Effector memory CD4-positive, alpha-beta T cell (primary cell): Measurements from ENCODE around the gene AAK1.
"Not testable (repeated sequence)": the region's sequence is repeated elsewhere in the genome, so short reads cannot be mapped to it uniquely, and the experiment has no call there.

Experiments
- DNase-seq, 3 donors: peaks; one replicate each; pipeline ENCODE4 v3.0.0-alpha.2; 2020
- H3K27ac ChIP-seq: 2 replicates; pipeline ENCODE4 v1.7.0; 2013; ENCODE audit warnings: mild to moderate bottlenecking, low read length, moderate library complexity; ENCODE audit not compliant: insufficient read depth, poor library complexity, severe bottlenecking
- H3K27me3 ChIP-seq: replicated peaks from 2 replicates; pipeline ENCODE4 v1.7.0; 2013; ENCODE audit warnings: mild to moderate bottlenecking, low read length; ENCODE audit not compliant: insufficient read depth, control insufficient read depth, poor library complexity, severe bottlenecking
- H3K36me3 ChIP-seq: 2 replicates; pipeline ENCODE4 v1.7.0; 2013; ENCODE audit warnings: mild to moderate bottlenecking, low read length, moderate library complexity; ENCODE audit not compliant: control insufficient read depth, insufficient read depth
- H3K4me1 ChIP-seq: 2 replicates; pipeline ENCODE4 v1.7.0; 2013; ENCODE audit warnings: low read length, mild to moderate bottlenecking; ENCODE audit not compliant: control insufficient read depth, insufficient read depth, poor library complexity, severe bottlenecking
- H3K4me3 ChIP-seq: 2 replicates; pipeline ENCODE4 v1.7.0; 2013; ENCODE audit warnings: low read length, low read depth, mild to moderate bottlenecking; ENCODE audit not compliant: insufficient read depth, poor library complexity, severe bottlenecking
- H3K9me3 ChIP-seq: 2 replicates; pipeline ENCODE4 v1.7.0; 2013; ENCODE audit warnings: mild to moderate bottlenecking, low read length, moderate library complexity; ENCODE audit not compliant: control insufficient read depth

Gene AAK1

DNA sequence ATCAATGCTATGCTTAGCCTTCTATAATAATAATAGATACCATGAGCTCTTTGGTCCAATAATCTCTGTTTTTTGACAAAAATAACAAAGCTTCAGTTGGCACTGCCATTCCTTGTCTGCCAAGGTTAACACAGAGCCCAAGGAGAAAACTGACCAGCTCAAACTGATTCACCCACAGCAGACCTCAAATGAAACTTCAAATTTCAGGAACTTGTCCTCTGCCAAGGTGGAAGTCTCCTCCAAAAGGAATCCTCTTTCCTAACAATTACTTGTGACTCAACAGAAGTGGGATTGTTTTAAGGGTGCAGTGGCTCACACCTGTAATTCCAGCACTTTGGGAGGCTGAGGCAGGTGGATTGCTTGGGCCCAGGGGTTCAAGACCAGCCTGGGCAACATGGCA lies 12.1 kb downstream of the AAK1 start:
- Histone ChIP-seq H3K4me1 (peaks cover 33% of the 10 kb centered on the region), H3K9me3 (no peaks in the 10 kb centered on the region)

GRCh38 chr2:69629921-69630608 lies 13.5 kb downstream of the AAK1 start:
- Histone ChIP-seq H3K27me3 (no peaks in the 10 kb centered on the region), H3K4me3 (no peak overlapping the region), H3K27ac (no peak overlapping the region), H3K4me1 (peaks cover 37% of the 10 kb centered on the region), H3K9me3 (no peaks in the 10 kb centered on the region), H3K36me3 (no peaks in the 10 kb centered on the region)
- DNase-seq = no peak

More for the DNA sequence above, 12.1 kb downstream of the AAK1 start:
- no peaks in the 10 kb centered on the region for H3K27me3 ChIP-seq
- H3K36me3 ChIP-seq = no peaks in the 10 kb centered on the region
- H3K27ac ChIP-seq = no peak overlapping the region
- H3K4me3 ChIP-seq = no peak overlapping the region
- DNase-seq = no peak

GRCh38 chr2:69628325-69629021 lies 15.1 kb downstream of the AAK1 start:
- H3K36me3 ChIP-seq = no peaks in the 10 kb centered on the region
- no peaks in the 10 kb centered on the region for H3K9me3 ChIP-seq
- H3K27ac ChIP-seq = no peak overlapping the region
- peak overlapping the region; percentile 11 for H3K4me3 ChIP-seq
- no peaks in the 10 kb centered on the region for H3K27me3 ChIP-seq
- DNase-seq = no peak
- H3K4me1 ChIP-seq = peaks cover 41% of the 10 kb centered on the region

DNA sequence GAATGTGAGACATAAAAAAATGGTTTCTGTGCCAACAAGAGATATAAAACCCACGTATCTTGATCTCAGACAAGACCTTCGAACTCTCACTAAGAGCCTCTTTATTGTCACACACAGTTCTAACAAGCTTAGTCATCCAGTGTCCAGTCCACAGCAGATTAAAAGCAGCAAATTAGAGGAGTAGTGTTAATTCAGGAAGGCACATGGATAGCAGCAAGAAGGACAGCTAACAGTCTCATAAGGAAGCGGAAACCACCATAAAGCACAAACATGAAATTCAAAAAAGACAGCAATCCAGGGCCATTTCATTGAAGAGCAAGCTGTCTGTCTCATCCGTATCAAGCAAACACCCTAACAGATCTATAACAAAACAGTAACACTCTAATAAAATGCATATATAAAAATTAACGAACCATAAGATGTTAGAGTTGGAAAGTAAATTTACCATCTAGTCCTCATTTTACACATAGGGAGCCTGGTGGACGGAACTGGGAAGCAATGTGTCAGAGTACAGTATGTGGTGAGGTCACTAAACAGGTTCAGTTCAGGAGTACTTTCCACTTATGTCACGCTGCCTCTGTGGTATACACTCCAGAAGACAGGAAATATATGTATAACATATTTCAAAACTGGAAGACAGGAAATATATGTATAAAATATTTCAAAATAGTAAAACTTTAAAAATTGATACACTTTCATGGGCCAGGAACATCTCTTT lies 18.3 kb downstream of the AAK1 start:
- DNase-seq = no peak

GRCh38 chr2:69624611-69625010 lies 18.9 kb downstream of the AAK1 start:
- Histone ChIP-seq H3K36me3 (no peaks in the 10 kb centered on the region), H3K4me3 (no peak overlapping the region), H3K27ac (no peak overlapping the region), H3K27me3 (no peaks in the 10 kb centered on the region), H3K9me3 (no peaks in the 10 kb centered on the region), H3K4me1 (peaks cover 54% of the 10 kb centered on the region)
- DNase-seq = no peak

More for the DNA sequence above, 18.3 kb downstream of the AAK1 start:
- Histone ChIP-seq H3K4me1 (peaks cover 52% of the 10 kb centered on the region), H3K9me3 (no peaks in the 10 kb centered on the region), H3K36me3 (no peaks in the 10 kb centered on the region), H3K4me3 (no peak overlapping the region), H3K27me3 (no peaks in the 10 kb centered on the region), H3K27ac (no peak overlapping the region)

GRCh38 chr2:69624131-69624530 lies 19.4 kb downstream of the AAK1 start:
- H3K36me3 ChIP-seq = no peaks in the 10 kb centered on the region
- H3K9me3 ChIP-seq = no peaks in the 10 kb centered on the region
- H3K27me3 ChIP-seq = no peaks in the 10 kb centered on the region
- no peak overlapping the region for H3K4me3 ChIP-seq
- no peak overlapping the region for H3K27ac ChIP-seq
- peaks cover 56% of the 10 kb centered on the region for H3K4me1 ChIP-seq
- no peak for DNase-seq

DNA sequence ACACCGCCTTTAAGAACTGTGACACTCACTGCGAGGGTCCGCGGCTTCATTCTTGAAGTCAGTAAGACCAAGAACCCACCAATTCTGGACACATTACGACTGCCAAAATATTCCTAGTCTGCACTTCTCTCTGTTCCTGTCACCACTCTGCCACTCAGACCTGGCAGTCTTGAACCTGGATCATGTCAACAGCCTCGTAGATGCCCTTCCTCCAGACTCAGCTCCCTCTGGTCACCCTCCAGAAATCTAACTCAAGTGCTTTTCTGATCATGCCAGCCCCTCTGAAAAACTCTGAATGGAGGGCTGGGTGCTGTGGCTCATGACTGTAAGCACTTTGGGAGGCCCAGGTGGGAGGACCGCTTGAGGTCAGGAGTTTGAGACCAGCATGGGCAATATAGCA lies 20.3 kb downstream of the AAK1 start:
- Histone ChIP-seq H3K27me3 (no peaks in the 10 kb centered on the region), H3K4me1 (peaks cover 64% of the 10 kb centered on the region), H3K36me3 (no peaks in the 10 kb centered on the region), H3K27ac (no peak overlapping the region), H3K4me3 (no peak overlapping the region), H3K9me3 (no peaks in the 10 kb centered on the region)
- no peak for DNase-seq

- not testable (repeated sequence) for H3K27me3 ChIP-seq, H3K27ac ChIP-seq, H3K9me3 ChIP-seq, H3K36me3 ChIP-seq, DNase-seq, H3K4me3 ChIP-seq
- H3K4me1 ChIP-seq = peaks cover 66% of the 10 kb centered on the region
These were observed 20.7 kb downstream of the AAK1 start for GRCh38 chr2:69622805-69623204.

- DNase-seq, H3K9me3 ChIP-seq, H3K4me3 ChIP-seq, H3K27ac ChIP-seq, H3K36me3 ChIP-seq, H3K27me3 ChIP-seq: not testable (repeated sequence)
- H3K4me1 ChIP-seq = peaks cover 72% of the 10 kb centered on the region
These were observed 21.5 kb downstream of the AAK1 start for GRCh38 chr2:69622017-69622540.

GRCh38 chr2:69621440-69621839 lies 22.1 kb downstream of the AAK1 start:
- no peak overlapping the region for H3K4me3 ChIP-seq
- no peak for DNase-seq
- no peaks in the 10 kb centered on the region for H3K36me3 ChIP-seq
- H3K27ac ChIP-seq = peak overlapping the region; percentile 4
- no peaks in the 10 kb centered on the region for H3K9me3 ChIP-seq
- H3K4me1 ChIP-seq = peaks cover 78% of the 10 kb centered on the region
- no peaks in the 10 kb centered on the region for H3K27me3 ChIP-seq
